SU-DHL-6 (cell line): ENCODE results near the gene PRKAG3.

Source experiments
- H2AFZ ChIP-seq: fragments of 200-600 bp; sonication (generic); 2 replicates; pipeline ENCODE4 v1.6.1; 2014; ENCODE audit warnings: low read depth, mild to moderate bottlenecking, moderate library complexity, mixed read lengths, antibody characterized with exemption, low read length; ENCODE audit not compliant: severe bottlenecking
- H3F3A ChIP-seq: fragments of 200-600 bp; shearing (Covaris generic); 2 replicates; pipeline ENCODE4 v1.6.0; 2016; ENCODE audit warnings: antibody characterized with exemption, mild to moderate bottlenecking; ENCODE audit not compliant: insufficient read depth
- H3K27ac ChIP-seq: fragments of 200-600 bp; sonication (generic); 2 replicates; pipeline ENCODE4 v1.5.1; 2016; ENCODE audit warnings: low read depth, mild to moderate bottlenecking, low read length, moderate library complexity, mixed read lengths
- H3K27me3 ChIP-seq: fragments of 200-600 bp; sonication (generic), shearing (Covaris generic); 2 replicates; pipeline ENCODE4 v1.6.0; 2014; ENCODE audit warnings: mild to moderate bottlenecking, low read length
- H3K36me3 ChIP-seq: fragments of 200-600 bp; sonication (generic); 2 replicates; pipeline ENCODE4 v1.6.1; 2014; ENCODE audit warnings: mild to moderate bottlenecking, low read length, mixed read lengths
- H3K4me2 ChIP-seq: fragments of 300-600, 200-600 bp; shearing (Covaris generic), sonication (generic); 2 replicates; pipeline ENCODE4 v1.6.0; 2014; ENCODE audit warnings: low read length, low read depth, mild to moderate bottlenecking; ENCODE audit not compliant: poor library complexity, severe bottlenecking
- H3K4me3 ChIP-seq: fragments of 200-600 bp; sonication (generic); 2 replicates; pipeline ENCODE4 v1.5.1; 2014; ENCODE audit warnings: antibody characterized with exemption, low read length, mild to moderate bottlenecking, mixed read lengths; ENCODE audit not compliant: insufficient read depth, poor library complexity, severe bottlenecking
- H3K79me2 ChIP-seq: fragments of 200-600 bp; sonication (generic); 2 replicates; pipeline ENCODE4 v1.6.1; 2014; ENCODE audit warnings: mild to moderate bottlenecking, low read length, moderate library complexity; ENCODE audit not compliant: insufficient read depth
- H3K9ac ChIP-seq: fragments of 200-600 bp; sonication (generic); 2 replicates; pipeline ENCODE4 v1.7.0; 2014; ENCODE audit warnings: mild to moderate bottlenecking, low read length
- H3K9me2 ChIP-seq: fragments of 200-600 bp; sonication (generic); replicated peaks from 2 replicates; pipeline ENCODE4 v1.6.1; 2014; ENCODE audit warnings: low read length; ENCODE audit not compliant: insufficient read depth
- H3K9me3 ChIP-seq: fragments of 200-600 bp; sonication (generic); 2 replicates; pipeline ENCODE4 v1.6.1; 2014; ENCODE audit warnings: low read length, mixed read lengths; ENCODE audit not compliant: insufficient read depth
- H4K20me1 ChIP-seq: fragments of 200-600 bp; sonication (generic); 2 replicates; pipeline ENCODE4 v1.6.1; 2014; ENCODE audit warnings: low read depth, mild to moderate bottlenecking, antibody characterized with exemption, low read length, moderate library complexity, mixed read lengths
- EZH2phosphoT487 ChIP-seq: fragments of 200-600 bp; sonication (generic), shearing (Covaris generic); conservative IDR thresholded peaks from 2 replicates; pipeline ENCODE4 v1.6.1; 2018; ENCODE audit warnings: mild to moderate bottlenecking, antibody characterized with exemption, low read length, moderate library complexity, mixed read lengths
- TF ChIP-seq, protein P1 (sequence below): fragments of 200-600 bp; sonication (generic); IDR thresholded peaks from one replicate; pipeline ENCODE4 v1.5.1; 2017; ENCODE audit warnings: antibody characterized with exemption, mild to moderate bottlenecking, low read length, moderate library complexity; ENCODE audit not compliant: insufficient read depth, poor library complexity, severe bottlenecking

PRKAG3 gene

GRCh38 chr2:218863021-218863520 is 31.5 kb upstream of the PRKAG3 start:
- no peaks in the 10 kb centered on the region for H3K27me3 ChIP-seq
- no peak for TF ChIP-seq EZH2phosphoT487
- TF ChIP-seq, protein P1, sequence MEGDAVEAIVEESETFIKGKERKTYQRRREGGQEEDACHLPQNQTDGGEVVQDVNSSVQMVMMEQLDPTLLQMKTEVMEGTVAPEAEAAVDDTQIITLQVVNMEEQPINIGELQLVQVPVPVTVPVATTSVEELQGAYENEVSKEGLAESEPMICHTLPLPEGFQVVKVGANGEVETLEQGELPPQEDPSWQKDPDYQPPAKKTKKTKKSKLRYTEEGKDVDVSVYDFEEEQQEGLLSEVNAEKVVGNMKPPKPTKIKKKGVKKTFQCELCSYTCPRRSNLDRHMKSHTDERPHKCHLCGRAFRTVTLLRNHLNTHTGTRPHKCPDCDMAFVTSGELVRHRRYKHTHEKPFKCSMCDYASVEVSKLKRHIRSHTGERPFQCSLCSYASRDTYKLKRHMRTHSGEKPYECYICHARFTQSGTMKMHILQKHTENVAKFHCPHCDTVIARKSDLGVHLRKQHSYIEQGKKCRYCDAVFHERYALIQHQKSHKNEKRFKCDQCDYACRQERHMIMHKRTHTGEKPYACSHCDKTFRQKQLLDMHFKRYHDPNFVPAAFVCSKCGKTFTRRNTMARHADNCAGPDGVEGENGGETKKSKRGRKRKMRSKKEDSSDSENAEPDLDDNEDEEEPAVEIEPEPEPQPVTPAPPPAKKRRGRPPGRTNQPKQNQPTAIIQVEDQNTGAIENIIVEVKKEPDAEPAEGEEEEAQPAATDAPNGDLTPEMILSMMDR, result no peak

DNA sequence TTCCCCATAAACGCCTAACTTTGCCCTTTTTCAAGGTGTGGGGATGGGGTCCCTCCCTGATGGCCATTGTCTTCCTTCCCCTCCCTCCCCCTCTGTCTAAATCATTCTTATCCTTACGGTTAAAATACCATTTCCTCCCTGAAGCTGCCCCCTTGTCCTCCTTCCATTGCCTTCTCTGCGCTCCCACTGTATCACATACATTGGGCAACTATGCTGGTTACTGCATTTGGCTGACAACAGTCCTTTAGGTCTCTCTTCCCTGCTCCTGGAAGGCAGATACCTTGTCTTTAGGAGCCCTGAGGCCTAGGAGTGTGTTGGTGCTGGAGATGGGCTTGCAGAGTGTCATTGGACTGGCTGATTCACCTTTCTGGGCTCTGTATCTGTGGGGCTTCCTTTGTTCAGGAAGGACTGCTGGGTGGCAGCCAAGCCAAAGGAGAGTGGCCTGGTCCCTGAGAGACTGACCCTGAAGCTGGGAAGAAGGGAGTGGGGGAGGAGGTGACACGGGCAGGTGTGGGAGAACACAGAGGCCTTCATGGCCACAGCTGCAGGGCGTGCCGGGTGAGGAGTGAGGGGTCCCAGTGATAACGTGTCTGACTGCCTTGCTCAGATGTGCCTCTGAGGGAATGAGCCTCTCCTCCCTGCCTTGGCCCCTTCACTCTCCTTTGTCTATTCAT is 30.2 kb upstream of the PRKAG3 start:
- Histone ChIP-seq H3K9me2 (no peaks in the 10 kb centered on the region), H4K20me1 (no peaks in the 10 kb centered on the region), H3K36me3 (no peaks in the 10 kb centered on the region), H3K4me3 (no peak overlapping the region), H3K4me2 (no peak overlapping the region), H3K9me3 (no peaks in the 10 kb centered on the region), H3K9ac (no peak overlapping the region), H3K27me3 (no peaks in the 10 kb centered on the region), H3F3A (no peaks in the 10 kb centered on the region), H3K27ac (no peak overlapping the region), H3K79me2 (no peaks in the 10 kb centered on the region), H2AFZ (no peak overlapping the region)
- TF ChIP-seq, protein P1, result no peak
- no peak for TF ChIP-seq EZH2phosphoT487

More at GRCh38 chr2:218863021-218863520, 31.5 kb upstream of the PRKAG3 start:
- Histone ChIP-seq H3K9me2 (no peaks in the 10 kb centered on the region), H3F3A (no peaks in the 10 kb centered on the region), H3K27ac (no peak overlapping the region), H4K20me1 (no peaks in the 10 kb centered on the region), H3K79me2 (no peaks in the 10 kb centered on the region), H3K9ac (no peak overlapping the region), H3K36me3 (no peaks in the 10 kb centered on the region), H3K4me2 (no peak overlapping the region), H2AFZ (no peak overlapping the region), H3K4me3 (no peak overlapping the region), H3K9me3 (no peaks in the 10 kb centered on the region)

DNA sequence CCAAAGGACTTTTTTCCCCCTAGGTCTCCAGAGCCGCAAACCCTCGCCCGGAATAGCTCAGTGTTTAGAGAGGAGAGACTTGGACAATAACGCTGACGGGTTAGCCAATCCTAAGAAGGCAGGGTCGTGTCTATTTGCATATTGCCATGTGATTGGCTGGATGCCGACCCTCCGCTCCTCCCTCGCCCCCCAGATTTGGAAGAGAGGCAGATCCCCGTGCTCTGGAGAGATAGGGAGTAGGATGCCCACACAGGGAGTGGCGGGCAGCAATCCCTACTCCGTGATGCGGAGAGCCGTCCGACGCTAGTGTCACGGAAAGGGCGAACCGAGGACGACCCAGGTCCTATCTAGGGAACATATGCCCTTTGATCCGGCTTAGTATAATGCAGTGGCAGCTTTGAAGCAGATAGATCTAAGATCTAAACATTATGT is 29.4 kb upstream of the PRKAG3 start:
- no peaks in the 10 kb centered on the region for H3K79me2 ChIP-seq
- no peaks in the 10 kb centered on the region for H3F3A ChIP-seq
- H3K9ac ChIP-seq, result no peak overlapping the region
- no peaks in the 10 kb centered on the region for H3K9me3 ChIP-seq
- no peak for TF ChIP-seq EZH2phosphoT487
- TF ChIP-seq, protein P1, result no peak
- H3K36me3 ChIP-seq, result no peaks in the 10 kb centered on the region
- H3K4me3 ChIP-seq, result no peak overlapping the region
- H2AFZ ChIP-seq, result no peak overlapping the region
- no peaks in the 10 kb centered on the region for H4K20me1 ChIP-seq
- no peaks in the 10 kb centered on the region for H3K9me2 ChIP-seq
- H3K4me2 ChIP-seq, result no peak overlapping the region
- H3K27ac ChIP-seq, result no peak overlapping the region
- no peaks in the 10 kb centered on the region for H3K27me3 ChIP-seq
